ENCODE results near the gene ATOH8.

Gene ATOH8

GRCh38 chr2:85772841-85773491 is 19.2 kb downstream of the ATOH8 start:
- Histone ChIP-seq H3K27me3 (ENCODE audit: insufficient read depth, insufficient read length) (no peaks in the 10 kb centered on the region), H3K36me3 (ENCODE audit: insufficient read depth, insufficient read length, low read length) (no peaks in the 10 kb centered on the region), H3K9me3 (ENCODE audit: insufficient read depth, low read length) (no peaks in the 10 kb centered on the region), H3K4me3 (ENCODE audit: insufficient read length, low read depth) (no peak overlapping the region), H3K9ac (ENCODE audit: insufficient read length, low read depth) (no peak overlapping the region), H3K4me1 (ENCODE audit: insufficient read depth, insufficient read length) (peaks cover 13% of the 10 kb centered on the region)
- TF ChIP-seq YY1 (IDR thresholded peaks at IDR 0.05; ENCODE audit: insufficient read depth, insufficient read length) (no peak), SUZ12 (IDR thresholded peaks at IDR 0.05; ENCODE audit: extremely low read depth, insufficient read depth, insufficient read length) (no peak), ZNF274 (IDR thresholded peaks at IDR 0.05; ENCODE audit: low read depth, low read length) (no peak)
- DNase-seq (ENCODE audit: low read depth, low spot score), result no peak

- H3K4me3 ChIP-seq (ENCODE audit: insufficient read length, low read depth), result no peak overlapping the region
- no peaks in the 10 kb centered on the region for H3K9me3 ChIP-seq (ENCODE audit: insufficient read depth, low read length)
- peaks cover 8% of the 10 kb centered on the region for H3K4me1 ChIP-seq (ENCODE audit: insufficient read depth, insufficient read length)
- TF ChIP-seq SUZ12 (IDR thresholded peaks at IDR 0.05; ENCODE audit: extremely low read depth, insufficient read depth, insufficient read length) (no peak), YY1 (IDR thresholded peaks at IDR 0.05; ENCODE audit: insufficient read depth, insufficient read length) (no peak), ZNF274 (IDR thresholded peaks at IDR 0.05; ENCODE audit: low read depth, low read length) (no peak)
- H3K36me3 ChIP-seq (ENCODE audit: insufficient read depth, insufficient read length, low read length), result no peaks in the 10 kb centered on the region
- H3K9ac ChIP-seq (ENCODE audit: insufficient read length, low read depth), result no peak overlapping the region
- DNase-seq (ENCODE audit: low read depth, low spot score), result no peak
- no peaks in the 10 kb centered on the region for H3K27me3 ChIP-seq (ENCODE audit: insufficient read depth, insufficient read length)
Observed at GRCh38 chr2:85773692-85774091, 19.9 kb downstream of the ATOH8 start.

GRCh38 chr2:85774126-85774978 is 20.6 kb downstream of the ATOH8 start:
- H3K4me3 ChIP-seq (ENCODE audit: insufficient read length, low read depth), result no peak overlapping the region
- no peaks in the 10 kb centered on the region for H3K27me3 ChIP-seq (ENCODE audit: insufficient read depth, insufficient read length)
- no peak for TF ChIP-seq SUZ12 (IDR thresholded peaks at IDR 0.05; ENCODE audit: extremely low read depth, insufficient read depth, insufficient read length)
- no peak for TF ChIP-seq YY1 (IDR thresholded peaks at IDR 0.05; ENCODE audit: insufficient read depth, insufficient read length)
- TF ChIP-seq ZNF274 (IDR thresholded peaks at IDR 0.05; ENCODE audit: low read depth, low read length), result no peak
- H3K9me3 ChIP-seq (ENCODE audit: insufficient read depth, low read length), result no peaks in the 10 kb centered on the region
- H3K4me1 ChIP-seq (ENCODE audit: insufficient read depth, insufficient read length), result peaks cover 3% of the 10 kb centered on the region
- no peak for DNase-seq (ENCODE audit: low read depth, low spot score)
- no peaks in the 10 kb centered on the region for H3K36me3 ChIP-seq (ENCODE audit: insufficient read depth, insufficient read length, low read length)
- no peak overlapping the region for H3K9ac ChIP-seq (ENCODE audit: insufficient read length, low read depth)

GRCh38 chr2:85775406-85776381 is 21.9 kb downstream of the ATOH8 start:
- H3K4me3 ChIP-seq (ENCODE audit: insufficient read length, low read depth), result no peak overlapping the region
- no peaks in the 10 kb centered on the region for H3K27me3 ChIP-seq (ENCODE audit: insufficient read depth, insufficient read length)
- peaks cover 6% of the 10 kb centered on the region for H3K4me1 ChIP-seq (ENCODE audit: insufficient read depth, insufficient read length)
- TF ChIP-seq YY1 (IDR thresholded peaks at IDR 0.05; ENCODE audit: insufficient read depth, insufficient read length) (no peak), SUZ12 (IDR thresholded peaks at IDR 0.05; ENCODE audit: extremely low read depth, insufficient read depth, insufficient read length) (no peak), ZNF274 (IDR thresholded peaks at IDR 0.05; ENCODE audit: low read depth, low read length) (no peak)
- H3K9me3 ChIP-seq (ENCODE audit: insufficient read depth, low read length), result no peaks in the 10 kb centered on the region
- H3K36me3 ChIP-seq (ENCODE audit: insufficient read depth, insufficient read length, low read length), result no peaks in the 10 kb centered on the region
- DNase-seq (ENCODE audit: low read depth, low spot score), result no peak
- H3K9ac ChIP-seq (ENCODE audit: insufficient read length, low read depth), result no peak overlapping the region

GRCh38 chr2:85776672-85777071 is 22.9 kb downstream of the ATOH8 start:
- no peaks in the 10 kb centered on the region for H3K9me3 ChIP-seq (ENCODE audit: insufficient read depth, low read length)
- H3K4me3 ChIP-seq (ENCODE audit: insufficient read length, low read depth), result no peak overlapping the region
- no peaks in the 10 kb centered on the region for H3K27me3 ChIP-seq (ENCODE audit: insufficient read depth, insufficient read length)
- H3K4me1 ChIP-seq (ENCODE audit: insufficient read depth, insufficient read length), result peaks cover 6% of the 10 kb centered on the region
- no peak for TF ChIP-seq ZNF274 (IDR thresholded peaks at IDR 0.05; ENCODE audit: low read depth, low read length)
- no peak for TF ChIP-seq SUZ12 (IDR thresholded peaks at IDR 0.05; ENCODE audit: extremely low read depth, insufficient read depth, insufficient read length)
- TF ChIP-seq YY1 (IDR thresholded peaks at IDR 0.05; ENCODE audit: insufficient read depth, insufficient read length), result no peak
- H3K9ac ChIP-seq (ENCODE audit: insufficient read length, low read depth), result no peak overlapping the region
- DNase-seq (ENCODE audit: low read depth, low spot score), result no peak
- no peaks in the 10 kb centered on the region for H3K36me3 ChIP-seq (ENCODE audit: insufficient read depth, insufficient read length, low read length)

- Histone ChIP-seq H3K36me3 (ENCODE audit: insufficient read depth, insufficient read length, low read length) (no peaks in the 10 kb centered on the region), H3K4me1 (ENCODE audit: insufficient read depth, insufficient read length) (peaks cover 6% of the 10 kb centered on the region), H3K9ac (ENCODE audit: insufficient read length, low read depth) (no peak overlapping the region), H3K9me3 (ENCODE audit: insufficient read depth, low read length) (no peaks in the 10 kb centered on the region), H3K4me3 (ENCODE audit: insufficient read length, low read depth) (no peak overlapping the region), H3K27me3 (ENCODE audit: insufficient read depth, insufficient read length) (no peaks in the 10 kb centered on the region)
- TF ChIP-seq YY1 (IDR thresholded peaks at IDR 0.05; ENCODE audit: insufficient read depth, insufficient read length), result no peak
- no peak for TF ChIP-seq ZNF274 (IDR thresholded peaks at IDR 0.05; ENCODE audit: low read depth, low read length)
- TF ChIP-seq SUZ12 (IDR thresholded peaks at IDR 0.05; ENCODE audit: extremely low read depth, insufficient read depth, insufficient read length), result no peak
- no peak for DNase-seq (ENCODE audit: low read depth, low spot score)
Observed at GRCh38 chr2:85777441-85777861, 23.7 kb downstream of the ATOH8 start.

Data from NT2/D1 (cell line).